H9 (cell line): Measurements from ENCODE around the gene GABPB2. TPM values are rescaled to one million over a fixed set of nuclear protein-coding genes. Genes with fewer than 3 reads are reported as not detected.

Experiments used
- DNase-seq: peaks from one replicate; pipeline ENCODE4 v3.0.0-alpha.2; 2017
- H2AFZ ChIP-seq: one replicate; pipeline ENCODE4 v1.6.1; 2013; ENCODE audit warnings: mild to moderate bottlenecking, low read length, control low read depth, moderate library complexity
- H2AK5ac ChIP-seq: 2 replicates; pipeline ENCODE4 v1.6.1; 2013; ENCODE audit warnings: low read length, control low read depth, mixed read lengths; ENCODE audit not compliant: insufficient read length
- H2BK120ac ChIP-seq: one replicate; pipeline ENCODE4 v1.6.1; 2013; ENCODE audit warnings: low read depth, mild to moderate bottlenecking, low read length, control low read depth, inconsistent platforms; ENCODE audit not compliant: poor library complexity, severe bottlenecking
- H2BK12ac ChIP-seq: 2 replicates; pipeline ENCODE4 v1.6.1; 2013; ENCODE audit warnings: low read length, control low read depth, mixed read lengths, low read depth; ENCODE audit not compliant: insufficient read length
- H2BK15ac ChIP-seq: 2 replicates; pipeline ENCODE4 v1.6.1; 2013; ENCODE audit warnings: low read depth, low read length, control low read depth
- H2BK20ac ChIP-seq: one replicate; pipeline ENCODE4 v1.6.1; 2013; ENCODE audit warnings: low read depth, mild to moderate bottlenecking, low read length, control low read depth, inconsistent platforms; ENCODE audit not compliant: poor library complexity, severe bottlenecking
- H2BK5ac ChIP-seq: 2 replicates; pipeline ENCODE4 v1.6.1; 2013; ENCODE audit warnings: low read length, control low read depth, mixed read lengths; ENCODE audit not compliant: insufficient read length
- H3K14ac ChIP-seq: 2 replicates; pipeline ENCODE4 v1.6.1; 2013; ENCODE audit warnings: low read length, control low read depth; ENCODE audit not compliant: insufficient read depth
- H3K18ac ChIP-seq: 2 replicates; pipeline ENCODE4 v1.6.1; 2013; ENCODE audit warnings: low read depth, mild to moderate bottlenecking, mixed read lengths, low read length, control low read depth; ENCODE audit not compliant: insufficient read length
- H3K23ac ChIP-seq: 2 replicates; pipeline ENCODE4 v1.6.1; 2013; ENCODE audit warnings: low read length, control low read depth, mixed read lengths, low read depth; ENCODE audit not compliant: insufficient read length
- H3K23me2 ChIP-seq: 2 replicates; pipeline ENCODE4 v1.6.1; 2013; ENCODE audit warnings: low read depth, mild to moderate bottlenecking, mixed read lengths, low read length, control low read depth; ENCODE audit not compliant: insufficient read length, poor library complexity, severe bottlenecking
- H3K27ac ChIP-seq: 2 replicates; pipeline ENCODE4 v1.5.1; 2013; ENCODE audit warnings: low read length, control low read depth, mixed read lengths, low read depth; ENCODE audit not compliant: insufficient read length
- H3K27me3 ChIP-seq: 2 replicates; pipeline ENCODE4 v1.6.1; 2013; ENCODE audit warnings: low read length, control low read depth, inconsistent platforms; ENCODE audit not compliant: insufficient read depth
- H3K4ac ChIP-seq: 2 replicates; pipeline ENCODE4 v1.6.1; 2013; ENCODE audit warnings: low read depth, mild to moderate bottlenecking, control low read depth, inconsistent platforms, low read length, moderate library complexity
- H3K4me1 ChIP-seq: 2 replicates; pipeline ENCODE4 v1.6.1; 2013; ENCODE audit warnings: low read length, control low read depth, inconsistent platforms; ENCODE audit not compliant: insufficient read depth
- H3K4me2 ChIP-seq: 2 replicates; pipeline ENCODE4 v1.6.1; 2013; ENCODE audit warnings: low read length, control low read depth, mixed read lengths; ENCODE audit not compliant: insufficient read length, insufficient read depth
- H3K56ac ChIP-seq: 2 replicates; pipeline ENCODE4 v1.6.1; 2013; ENCODE audit warnings: low read depth, mild to moderate bottlenecking, mixed read lengths, low read length, control low read depth; ENCODE audit not compliant: insufficient read length
- H3K79me1 ChIP-seq: 2 replicates; pipeline ENCODE4 v1.6.1; 2013; ENCODE audit warnings: low read depth, mild to moderate bottlenecking, moderate library complexity, low read length, control low read depth, inconsistent platforms; ENCODE audit not compliant: insufficient read depth, poor library complexity, severe bottlenecking
- H3K79me2 ChIP-seq: 2 replicates; pipeline ENCODE4 v1.6.1; 2013; ENCODE audit warnings: low read length, control low read depth, inconsistent platforms; ENCODE audit not compliant: insufficient read depth
- H3K9ac ChIP-seq: 2 replicates; pipeline ENCODE4 v1.6.1; 2013; ENCODE audit warnings: low read length, control low read depth, mixed read lengths; ENCODE audit not compliant: insufficient read length; ENCODE audit errors: extremely low read depth
- H3K9me3 ChIP-seq: one replicate; pipeline ENCODE4 v1.6.1; 2013; ENCODE audit warnings: low read depth, low read length, inconsistent platforms; ENCODE audit not compliant: control insufficient read depth
- H3T11ph ChIP-seq: one replicate; pipeline ENCODE4 v1.6.1; 2013; ENCODE audit warnings: mild to moderate bottlenecking, low read length, control low read depth, inconsistent platforms
- H4K20me1 ChIP-seq: one replicate; pipeline ENCODE4 v1.6.1; 2013; ENCODE audit not compliant: control insufficient read depth, insufficient read length, insufficient read depth
- H4K5ac ChIP-seq: 2 replicates; pipeline ENCODE4 v1.6.1; 2013; ENCODE audit warnings: low read depth, mild to moderate bottlenecking, mixed read lengths, low read length, control low read depth; ENCODE audit not compliant: insufficient read length
- H4K8ac ChIP-seq: replicated peaks from 2 replicates; pipeline ENCODE4 v1.6.1; 2013; ENCODE audit warnings: low read length, control low read depth, mixed read lengths, low read depth; ENCODE audit not compliant: insufficient read length
- H4K91ac ChIP-seq: 2 replicates; pipeline ENCODE4 v1.6.1; 2013; ENCODE audit warnings: low read depth, mild to moderate bottlenecking, moderate library complexity, mixed read lengths, low read length, control low read depth; ENCODE audit not compliant: insufficient read length
- H3K27ac Mint-ChIP-seq, 3 experiments: 2 replicates in 2 of 3; 3 replicates in 1 of 3; pipeline ENCODE4 v1.8.0; 2020 to 2021; ENCODE audit warnings: mixed read lengths in 3 of 3, mild to moderate bottlenecking in 1 of 3, moderate library complexity in 1 of 3
- H3K27me3 Mint-ChIP-seq: 2 replicates; pipeline ENCODE4 v1.8.0; 2021; ENCODE audit warnings: low read depth, mild to moderate bottlenecking, moderate library complexity, mixed read lengths
- H3K36me3 Mint-ChIP-seq, 3 experiments: 2 replicates in 2 of 3; 3 replicates in 1 of 3; pipeline ENCODE4 v1.8.0; 2020 to 2021; ENCODE audit warnings: low read depth in 3 of 3, mixed read lengths in 3 of 3; ENCODE audit not compliant: insufficient read depth in 1 of 3
- H3K4me1 Mint-ChIP-seq, 2 experiments: 2 replicates each; pipeline ENCODE4 v1.8.0; 2020; ENCODE audit warnings: mixed read lengths in 2 of 2
- H3K4me3 Mint-ChIP-seq, 2 experiments: 2 replicates in 1 of 2; 3 replicates in 1 of 2; pipeline ENCODE4 v1.8.0; 2020 to 2021; ENCODE audit warnings: mild to moderate bottlenecking in 2 of 2, mixed read lengths in 2 of 2, moderate library complexity in 1 of 2
- H3K9me3 Mint-ChIP-seq, 2 experiments: 2 replicates in 1 of 2; 3 replicates in 1 of 2; pipeline ENCODE4 v1.8.0; 2020; ENCODE audit warnings: mild to moderate bottlenecking in 2 of 2, mixed read lengths in 2 of 2, moderate library complexity in 1 of 2
- total RNA-seq: library from RNA; stranded (reverse); gene quantifications from 2 replicates; pipeline ENCODE4 v1.2.1, GENCODE V29; 2021
- TF ChIP-seq, protein P1 (sequence below): fragments of 200-600 bp; sonication (generic); conservative IDR thresholded peaks from 3 replicates; pipeline ENCODE4 v1.8.0; 2021; ENCODE audit warnings: antibody characterized with exemption, mild to moderate bottlenecking

The GABPB2 gene
- total RNA-seq, 1 experiment from 2014 or later: 4.1 TPM

GRCh38 chr1:151159373-151159772, 88.8 kb downstream of the GABPB2 start:
- Mint-ChIP-seq H3K4me1 (peaks cover 12 to 14% of the 10 kb centered on the region in 2 experiments), H3K9me3 (no peaks in the 10 kb centered on the region; a peak in 1 of 5 replicates), H3K4me3 (no peak overlapping the region), H3K36me3 (peaks cover 5 to 29% (median 25%) of the 10 kb centered on the region in 3 experiments; a peak in 6 of 7 replicates), H3K27ac (peak overlapping the region in 2 of 3 experiments; percentile 53 to 59; a peak in 2 of 7 replicates), H3K27me3 (no peaks in the 10 kb centered on the region)
- H4K91ac ChIP-seq: no peak overlapping the region
- no peak overlapping the region for H3K4me2 ChIP-seq
- DNase-seq: no peak
- H4K8ac ChIP-seq: no peak overlapping the region
- H2BK120ac ChIP-seq: no peak overlapping the region
- H3K79me2 ChIP-seq: no peaks in the 10 kb centered on the region
- no peaks in the 10 kb centered on the region for H3K27me3 ChIP-seq
- H4K5ac ChIP-seq: no peak overlapping the region
- no peak overlapping the region for H3K27ac ChIP-seq
- no peak overlapping the region for H3K9ac ChIP-seq
- no peak overlapping the region for H3K14ac ChIP-seq
- H3K79me1 ChIP-seq: no peaks in the 10 kb centered on the region
- H2BK20ac ChIP-seq: no peak overlapping the region
- no peaks in the 10 kb centered on the region for H3K4me1 ChIP-seq
- H3K9me3 ChIP-seq: no peaks in the 10 kb centered on the region
- H2BK5ac ChIP-seq: no peak overlapping the region
- no peaks in the 10 kb centered on the region for H4K20me1 ChIP-seq
- TF ChIP-seq, protein P1, sequence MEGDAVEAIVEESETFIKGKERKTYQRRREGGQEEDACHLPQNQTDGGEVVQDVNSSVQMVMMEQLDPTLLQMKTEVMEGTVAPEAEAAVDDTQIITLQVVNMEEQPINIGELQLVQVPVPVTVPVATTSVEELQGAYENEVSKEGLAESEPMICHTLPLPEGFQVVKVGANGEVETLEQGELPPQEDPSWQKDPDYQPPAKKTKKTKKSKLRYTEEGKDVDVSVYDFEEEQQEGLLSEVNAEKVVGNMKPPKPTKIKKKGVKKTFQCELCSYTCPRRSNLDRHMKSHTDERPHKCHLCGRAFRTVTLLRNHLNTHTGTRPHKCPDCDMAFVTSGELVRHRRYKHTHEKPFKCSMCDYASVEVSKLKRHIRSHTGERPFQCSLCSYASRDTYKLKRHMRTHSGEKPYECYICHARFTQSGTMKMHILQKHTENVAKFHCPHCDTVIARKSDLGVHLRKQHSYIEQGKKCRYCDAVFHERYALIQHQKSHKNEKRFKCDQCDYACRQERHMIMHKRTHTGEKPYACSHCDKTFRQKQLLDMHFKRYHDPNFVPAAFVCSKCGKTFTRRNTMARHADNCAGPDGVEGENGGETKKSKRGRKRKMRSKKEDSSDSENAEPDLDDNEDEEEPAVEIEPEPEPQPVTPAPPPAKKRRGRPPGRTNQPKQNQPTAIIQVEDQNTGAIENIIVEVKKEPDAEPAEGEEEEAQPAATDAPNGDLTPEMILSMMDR: no peak
- H3K4ac ChIP-seq: no peak overlapping the region
- no peak overlapping the region for H3K18ac ChIP-seq
- H3K56ac ChIP-seq: no peak overlapping the region
- no peak overlapping the region for H2AFZ ChIP-seq
- H3T11ph ChIP-seq: no peak overlapping the region
- no peak overlapping the region for H2BK15ac ChIP-seq
- no peak overlapping the region for H3K23ac ChIP-seq
- H2BK12ac ChIP-seq: no peak overlapping the region
- H3K23me2 ChIP-seq: no peaks in the 10 kb centered on the region
- H2AK5ac ChIP-seq: no peak overlapping the region
